ENCODE results near the gene EVA1C. TPM values are rescaled to one million over a fixed set of nuclear protein-coding genes. Genes with fewer than 3 reads are reported as not detected.

EVA1C gene
- polyA plus RNA-seq, 1 of the 3 experiments (the other 2 are of a cell fraction), result 10.1 TPM

DNA sequence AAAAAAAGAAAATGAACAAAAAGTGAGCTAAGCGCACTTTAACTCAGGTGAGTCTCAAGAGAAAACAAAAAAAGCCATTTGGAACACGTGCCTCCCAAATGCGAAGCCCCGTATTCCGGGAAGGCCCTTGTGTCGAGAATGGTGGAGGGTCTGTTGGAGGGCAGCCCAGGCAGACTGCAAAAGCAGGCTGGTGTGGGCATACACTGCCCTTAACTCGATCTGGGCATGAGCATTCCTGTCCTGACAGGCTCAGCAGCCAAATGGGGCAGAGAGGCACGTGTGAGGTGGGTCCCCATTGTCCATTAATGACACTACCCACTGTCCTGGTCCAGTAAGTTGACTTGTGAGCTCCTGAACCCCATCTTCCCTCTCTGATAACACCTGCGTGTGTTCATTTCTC lies 57.7 kb downstream of the EVA1C start (continued):
- TF ChIP-seq RCOR1 (IDR thresholded peaks at IDR 0.05; ENCODE audit: low read length), result no peak

DNA sequence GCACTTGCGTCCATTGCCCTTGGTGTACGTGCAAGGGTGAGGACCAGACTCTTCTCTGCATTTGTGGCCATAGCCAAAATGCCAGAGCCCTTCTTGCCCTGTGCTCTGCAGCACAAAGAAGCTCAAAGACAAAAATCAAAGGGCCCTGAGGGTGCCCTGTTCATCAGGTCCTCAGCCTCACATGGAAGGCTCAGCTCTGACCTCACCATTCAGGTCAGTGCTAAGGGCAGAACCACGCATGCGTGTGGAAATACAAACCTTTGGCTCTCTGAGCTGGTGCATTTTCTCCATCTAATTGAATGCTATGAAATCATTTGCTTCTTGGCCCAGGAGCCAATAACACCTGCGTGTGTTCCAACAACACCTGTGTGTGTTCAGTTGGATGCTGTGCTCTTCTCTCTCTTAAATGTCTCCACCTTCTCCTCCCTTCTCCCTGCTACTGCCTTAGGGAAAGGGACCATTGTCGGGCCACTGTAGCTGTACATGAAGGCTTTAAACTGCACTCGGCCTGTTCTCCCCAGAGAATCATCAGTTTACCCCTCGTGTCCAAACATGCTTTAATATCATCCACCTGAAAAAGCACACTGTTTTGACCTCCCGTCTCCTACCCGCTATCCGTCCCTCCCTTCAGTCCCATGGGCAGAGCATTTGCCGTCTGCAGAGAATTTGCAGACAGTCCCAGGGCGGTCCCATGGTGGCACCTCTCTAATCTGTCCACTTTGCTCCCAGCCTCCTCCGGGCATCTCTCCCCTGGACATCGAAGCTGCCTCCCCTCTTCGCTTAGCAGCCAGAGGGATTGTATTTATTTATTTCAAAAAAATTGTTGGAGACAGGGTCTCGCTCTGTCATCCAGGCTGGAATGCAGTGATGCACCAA lies 60.6 kb downstream of the EVA1C start:
- TF ChIP-seq TAF1 (IDR thresholded peaks at IDR 0.05; ENCODE audit: borderline replicate concordance, low read depth, low read length) (no peak), NFIC (IDR thresholded peaks at IDR 0.05; ENCODE audit: borderline replicate concordance) (no peak), ELF1 (IDR thresholded peaks at IDR 0.05) (no peak), FOXJ3 (CRISPR knock-in tag; IDR thresholded peaks at IDR 0.05) (no peak), RAD21 (IDR thresholded peaks at IDR 0.05; ENCODE audit: low read length) (no peak), RCOR1 (IDR thresholded peaks at IDR 0.05; ENCODE audit: low read length) (no peak), EP300 (IDR thresholded peaks at IDR 0.05; ENCODE audit: borderline replicate concordance in 1 of 2, low read depth in 1 of 2, low read length in 1 of 2) (no peak), MEF2A (IDR thresholded peaks at IDR 0.05; ENCODE audit: borderline replicate concordance, low read depth) (no peak)
- TF ChIP-seq, protein P1, sequence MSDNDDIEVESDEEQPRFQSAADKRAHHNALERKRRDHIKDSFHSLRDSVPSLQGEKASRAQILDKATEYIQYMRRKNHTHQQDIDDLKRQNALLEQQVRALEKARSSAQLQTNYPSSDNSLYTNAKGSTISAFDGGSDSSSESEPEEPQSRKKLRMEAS (IDR thresholded peaks at IDR 0.05; ENCODE audit: low read depth), result no peak
- TF ChIP-seq, protein P2, sequence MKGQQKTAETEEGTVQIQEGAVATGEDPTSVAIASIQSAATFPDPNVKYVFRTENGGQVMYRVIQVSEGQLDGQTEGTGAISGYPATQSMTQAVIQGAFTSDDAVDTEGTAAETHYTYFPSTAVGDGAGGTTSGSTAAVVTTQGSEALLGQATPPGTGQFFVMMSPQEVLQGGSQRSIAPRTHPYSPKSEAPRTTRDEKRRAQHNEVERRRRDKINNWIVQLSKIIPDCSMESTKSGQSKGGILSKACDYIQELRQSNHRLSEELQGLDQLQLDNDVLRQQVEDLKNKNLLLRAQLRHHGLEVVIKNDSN (IDR thresholded peaks at IDR 0.05; ENCODE audit: borderline replicate concordance, low read depth), result no peak
- TF ChIP-seq, protein P3, sequence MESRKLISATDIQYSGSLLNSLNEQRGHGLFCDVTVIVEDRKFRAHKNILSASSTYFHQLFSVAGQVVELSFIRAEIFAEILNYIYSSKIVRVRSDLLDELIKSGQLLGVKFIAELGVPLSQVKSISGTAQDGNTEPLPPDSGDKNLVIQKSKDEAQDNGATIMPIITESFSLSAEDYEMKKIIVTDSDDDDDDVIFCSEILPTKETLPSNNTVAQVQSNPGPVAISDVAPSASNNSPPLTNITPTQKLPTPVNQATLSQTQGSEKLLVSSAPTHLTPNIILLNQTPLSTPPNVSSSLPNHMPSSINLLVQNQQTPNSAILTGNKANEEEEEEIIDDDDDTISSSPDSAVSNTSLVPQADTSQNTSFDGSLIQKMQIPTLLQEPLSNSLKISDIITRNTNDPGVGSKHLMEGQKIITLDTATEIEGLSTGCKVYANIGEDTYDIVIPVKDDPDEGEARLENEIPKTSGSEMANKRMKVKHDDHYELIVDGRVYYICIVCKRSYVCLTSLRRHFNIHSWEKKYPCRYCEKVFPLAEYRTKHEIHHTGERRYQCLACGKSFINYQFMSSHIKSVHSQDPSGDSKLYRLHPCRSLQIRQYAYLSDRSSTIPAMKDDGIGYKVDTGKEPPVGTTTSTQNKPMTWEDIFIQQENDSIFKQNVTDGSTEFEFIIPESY (IDR thresholded peaks at IDR 0.05; ENCODE audit: borderline replicate concordance, low read depth), result no peak
- ChIA-PET POLR2A (no interaction called here), CTCF (no interaction called here)
- no peaks in the 10 kb centered on the region for H3K27me3 ChIP-seq (ENCODE audit: insufficient read depth)
- peaks cover 12 to 15% of the 10 kb centered on the region in 2 experiments; a peak in 2 of 4 replicates for H3K4me1 ChIP-seq (ENCODE audit: control insufficient read depth in 1 of 2, insufficient read depth in 2 of 2, low read depth in 1 of 2, low read length in 1 of 2)
- no peak overlapping the region for H3K9ac ChIP-seq
- no peak overlapping the region for H3K4me2 ChIP-seq
- no peak overlapping the region for H2AFZ ChIP-seq (ENCODE audit: low read depth)
- WGBS (ENCODE audit: low lambda C conversion rate), result 94% methylated on average over 15 of the region's 17 CpGs
- H3K27ac ChIP-seq (ENCODE audit: low read depth in 2 of 2, low read length in 1 of 2), result no peak overlapping the region
- H3K79me2 ChIP-seq (ENCODE audit: insufficient read depth), result peaks cover 7% of the 10 kb centered on the region
- H3F3A ChIP-seq (replicated peaks; ENCODE audit: insufficient read depth), result peaks cover 6% of the 10 kb centered on the region
- no peak for DNase-seq
- H3K36me3 ChIP-seq (replicated peaks in 1 of 2; ENCODE audit: control insufficient read depth in 1 of 2, insufficient read depth in 2 of 2, low read length in 1 of 2), result peaks cover 0 to 2% of the 10 kb centered on the region in 2 experiments
- no peak overlapping the region for H3K4me3 ChIP-seq (ENCODE audit: low read depth in 2 of 2, low read length in 1 of 2)
- H3K9me3 ChIP-seq, result no peaks in the 10 kb centered on the region
- H4K20me1 ChIP-seq (ENCODE audit: insufficient read depth), result no peaks in the 10 kb centered on the region
- no peaks in the 10 kb centered on the region for H3K9me2 ChIP-seq
